Mesothelial cell of epicardium (in vitro differentiated cells): Measurements from ENCODE around the gene FAM168A. TPM values are rescaled to one million over a fixed set of nuclear protein-coding genes. Genes with fewer than 3 reads are reported as not detected.

Experiments used
- DNase-seq, 2 experiments: peaks; one replicate each; pipeline ENCODE4 v3.0.0; 2021; ENCODE audit warnings: low spot score in 2 of 2; ENCODE audit not compliant: unreplicated experiment in 2 of 2
- H3K27ac Mint-ChIP-seq: 2 replicates; pipeline ENCODE4 v1.8.0; 2021; ENCODE audit warnings: mixed read lengths
- H3K27me3 Mint-ChIP-seq: 2 replicates; pipeline ENCODE4 v1.8.0; 2021; ENCODE audit warnings: low read depth, mixed read lengths
- H3K36me3 Mint-ChIP-seq: 2 replicates; pipeline ENCODE4 v1.8.0; 2021; ENCODE audit warnings: mixed read lengths
- H3K4me1 Mint-ChIP-seq: 2 replicates; pipeline ENCODE4 v1.8.0; 2021; ENCODE audit warnings: mixed read lengths
- H3K4me3 Mint-ChIP-seq: 2 replicates; pipeline ENCODE4 v1.8.0; 2021; ENCODE audit warnings: mild to moderate bottlenecking, moderate library complexity, mixed read lengths
- H3K9me3 Mint-ChIP-seq: 2 replicates; pipeline ENCODE4 v1.8.0; 2021; ENCODE audit warnings: mixed read lengths
- total RNA-seq: library from RNA; stranded (reverse); gene quantifications from 3 replicates; pipeline ENCODE4 v1.2.1, GENCODE V29; 2021
- TF ChIP-seq, protein P1 (sequence below): fragments of 200-600 bp; sonication (generic); IDR thresholded peaks from one replicate; pipeline ENCODE4 v1.5.0; 2021; ENCODE audit warnings: antibody characterized with exemption; ENCODE audit not compliant: unreplicated experiment

The FAM168A gene
- total RNA-seq, 1 donor from 2014 or later: 61.8 TPM

DNA sequence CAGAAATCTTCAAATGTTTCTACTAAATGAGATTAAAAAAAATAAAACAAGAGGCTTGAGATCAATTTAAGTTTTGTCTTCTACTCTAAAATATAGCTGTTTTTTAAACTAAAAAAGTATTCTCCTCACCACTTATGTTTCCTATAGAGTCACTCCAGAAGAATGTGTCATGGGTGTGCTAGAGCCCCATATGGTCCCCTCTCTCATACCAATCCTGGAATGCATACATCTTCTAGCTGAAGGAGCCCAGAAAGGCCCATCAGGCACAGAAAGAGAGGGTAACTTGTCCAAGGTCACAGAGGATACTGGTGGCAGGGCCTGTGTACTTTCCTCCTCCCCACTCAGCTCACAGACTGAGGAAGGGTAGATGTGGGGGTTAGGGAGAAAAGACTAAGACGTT is 187.3 kb downstream of the FAM168A start:
- TF ChIP-seq, protein P1, sequence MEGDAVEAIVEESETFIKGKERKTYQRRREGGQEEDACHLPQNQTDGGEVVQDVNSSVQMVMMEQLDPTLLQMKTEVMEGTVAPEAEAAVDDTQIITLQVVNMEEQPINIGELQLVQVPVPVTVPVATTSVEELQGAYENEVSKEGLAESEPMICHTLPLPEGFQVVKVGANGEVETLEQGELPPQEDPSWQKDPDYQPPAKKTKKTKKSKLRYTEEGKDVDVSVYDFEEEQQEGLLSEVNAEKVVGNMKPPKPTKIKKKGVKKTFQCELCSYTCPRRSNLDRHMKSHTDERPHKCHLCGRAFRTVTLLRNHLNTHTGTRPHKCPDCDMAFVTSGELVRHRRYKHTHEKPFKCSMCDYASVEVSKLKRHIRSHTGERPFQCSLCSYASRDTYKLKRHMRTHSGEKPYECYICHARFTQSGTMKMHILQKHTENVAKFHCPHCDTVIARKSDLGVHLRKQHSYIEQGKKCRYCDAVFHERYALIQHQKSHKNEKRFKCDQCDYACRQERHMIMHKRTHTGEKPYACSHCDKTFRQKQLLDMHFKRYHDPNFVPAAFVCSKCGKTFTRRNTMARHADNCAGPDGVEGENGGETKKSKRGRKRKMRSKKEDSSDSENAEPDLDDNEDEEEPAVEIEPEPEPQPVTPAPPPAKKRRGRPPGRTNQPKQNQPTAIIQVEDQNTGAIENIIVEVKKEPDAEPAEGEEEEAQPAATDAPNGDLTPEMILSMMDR: no peak
- Mint-ChIP-seq H3K9me3 (no peaks in the 10 kb centered on the region), H3K27ac (no peak overlapping the region), H3K27me3 (no peaks in the 10 kb centered on the region), H3K4me1 (peaks cover 5% of the 10 kb centered on the region), H3K36me3 (peaks cover 21% of the 10 kb centered on the region), H3K4me3 (no peak overlapping the region)
- no peak for DNase-seq

DNA sequence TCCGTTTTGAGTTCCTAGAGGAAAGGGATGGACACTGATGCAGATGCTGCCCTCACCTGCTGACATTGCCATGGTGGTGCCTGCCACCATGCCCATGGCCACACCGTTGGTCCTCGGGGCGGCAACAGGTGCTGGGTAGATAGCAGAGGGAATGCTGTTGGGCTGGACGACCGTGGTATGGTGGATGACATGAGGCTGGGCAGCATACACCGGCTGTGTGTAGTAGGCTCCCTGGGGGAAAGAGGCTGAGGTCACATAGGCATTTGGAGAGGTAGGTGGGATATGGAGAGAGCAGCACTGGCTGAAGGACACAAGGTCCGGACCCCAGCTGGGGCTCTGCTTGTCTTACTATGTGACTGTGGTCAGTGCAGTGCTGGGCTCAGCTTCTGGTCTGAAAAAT is 188.5 kb downstream of the FAM168A start:
- TF ChIP-seq, protein P1: no peak
- H3K36me3 Mint-ChIP-seq: peaks cover 21% of the 10 kb centered on the region
- H3K4me3 Mint-ChIP-seq: no peak overlapping the region
- H3K4me1 Mint-ChIP-seq: peaks cover 2% of the 10 kb centered on the region
- H3K27ac Mint-ChIP-seq: no peak overlapping the region
- H3K27me3 Mint-ChIP-seq: no peaks in the 10 kb centered on the region
- H3K9me3 Mint-ChIP-seq: no peaks in the 10 kb centered on the region
- DNase-seq: no peak

DNA sequence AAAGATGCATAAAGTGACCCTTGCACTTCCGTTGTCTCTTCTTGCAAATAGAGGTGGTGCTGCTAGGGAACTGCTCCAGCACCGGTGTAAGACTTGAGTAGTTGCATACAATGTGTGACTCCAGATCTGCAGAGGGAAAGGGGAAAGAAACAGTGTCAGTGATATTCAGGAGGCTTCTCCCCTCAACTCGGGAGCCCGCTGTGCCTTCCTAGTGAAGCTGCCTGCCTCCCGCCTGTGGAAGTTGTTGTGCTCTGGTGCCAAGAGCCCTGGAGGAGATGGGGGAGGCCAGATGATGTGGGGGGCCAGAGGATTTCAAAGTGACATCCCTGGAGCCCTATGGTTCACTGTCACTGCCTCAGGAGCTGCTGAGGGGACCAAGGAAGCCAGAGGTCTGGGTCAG is 191.3 kb downstream of the FAM168A start:
- no peaks in the 10 kb centered on the region for H3K9me3 Mint-ChIP-seq

GRCh38 chr11:73406131-73406530 is 191.8 kb downstream of the FAM168A start:
- Mint-ChIP-seq H3K9me3 (no peaks in the 10 kb centered on the region), H3K27me3 (no peaks in the 10 kb centered on the region), H3K36me3 (peaks cover 14% of the 10 kb centered on the region), H3K4me3 (no peak overlapping the region), H3K27ac (no peak overlapping the region), H3K4me1 (peaks cover 2% of the 10 kb centered on the region)
- TF ChIP-seq, protein P1: no peak
- no peak for DNase-seq

More for the DNA sequence above, 191.3 kb downstream of the FAM168A start:
- peaks cover 2% of the 10 kb centered on the region for H3K4me1 Mint-ChIP-seq
- no peak for DNase-seq
- no peak overlapping the region for H3K27ac Mint-ChIP-seq
- peaks cover 14% of the 10 kb centered on the region for H3K36me3 Mint-ChIP-seq
- H3K4me3 Mint-ChIP-seq: no peak overlapping the region
- H3K27me3 Mint-ChIP-seq: no peaks in the 10 kb centered on the region
- TF ChIP-seq, protein P1: no peak

GRCh38 chr11:73405146-73405510 is 192.8 kb downstream of the FAM168A start:
- peaks cover 12% of the 10 kb centered on the region for H3K36me3 Mint-ChIP-seq
- H3K9me3 Mint-ChIP-seq: no peaks in the 10 kb centered on the region
- TF ChIP-seq, protein P1: no peak
- H3K4me3 Mint-ChIP-seq: no peak overlapping the region
- no peaks in the 10 kb centered on the region for H3K27me3 Mint-ChIP-seq
- no peak overlapping the region for H3K27ac Mint-ChIP-seq
- peaks cover 2% of the 10 kb centered on the region for H3K4me1 Mint-ChIP-seq
- no peak for DNase-seq
